ENCODE results near the gene HAT1. TPM values are rescaled to one million over a fixed set of nuclear protein-coding genes. Genes with fewer than 3 reads are reported as not detected.

HAT1 gene
- total and polyA plus RNA-seq, 12 donors: 6.2 to 45.5 (median 36.6) TPM

- no peak overlapping the region for H3K4me3 ChIP-seq
- DNase-seq: peak in 1 of 2 donors; percentile 23
- peak; percentile 70 to 96 (median 86) for ATAC-seq
- intact Hi-C loops (cut with DNase I): no loop called here
- 18 to 21% methylated on average over 2 of the region's 2 CpGs for WGBS, 2 donors
- peak overlapping the region; percentile 37 to 81 (median 76) for H3K27ac ChIP-seq
- no peak for TF ChIP-seq CTCF (IDR thresholded peaks at IDR 0.05)
- no peaks in the 10 kb centered on the region for H3K9me3 ChIP-seq
- peaks cover 0 to 13% (median 0%) of the 10 kb centered on the region in 9 donors for H3K36me3 ChIP-seq
- H3K4me1 ChIP-seq: peaks cover 5 to 65% (median 37%) of the 10 kb centered on the region in 9 donors
- H3K27me3 ChIP-seq: no peaks in the 10 kb centered on the region
Measured at GRCh38 chr2:171878481-171878993, 43.7 kb upstream of the HAT1 start.

- peak in 3 of 8 donors; percentile 43 to 56 (median 48) for ATAC-seq
- peaks cover 0 to 13% (median 0%) of the 10 kb centered on the region in 9 donors for H3K36me3 ChIP-seq
- peak overlapping the region; percentile 65 to 81 (median 76) for H3K27ac ChIP-seq
- no peaks in the 10 kb centered on the region for H3K27me3 ChIP-seq
- no peak overlapping the region for H3K4me3 ChIP-seq
- H3K4me1 ChIP-seq: peaks cover 5 to 68% (median 37%) of the 10 kb centered on the region in 9 donors
- DNase-seq: no peak
- H3K9me3 ChIP-seq: no peaks in the 10 kb centered on the region
- intact Hi-C loops (cut with DNase I): no loop called here
- 41 to 48% methylated on average over 1 of the region's 1 CpG for WGBS, 2 donors
- no peak for TF ChIP-seq CTCF (IDR thresholded peaks at IDR 0.05)
Measured at GRCh38 chr2:171879865-171880264, 42.4 kb upstream of the HAT1 start.

GRCh38 chr2:171880774-171881173 lies 41.5 kb upstream of the HAT1 start:
- Histone ChIP-seq H3K9me3 (no peaks in the 10 kb centered on the region), H3K27me3 (no peaks in the 10 kb centered on the region), H3K4me3 (no peak overlapping the region), H3K36me3 (peaks cover 0 to 11% (median 0%) of the 10 kb centered on the region in 9 donors), H3K4me1 (peaks cover 5 to 65% (median 37%) of the 10 kb centered on the region in 9 donors), H3K27ac (peak overlapping the region in 7 of 10 donors; percentile 56 to 81 (median 74))
- ATAC-seq (no peak), DNase-seq (no peak)
- intact Hi-C loops (cut with DNase I): no loop called here
- TF ChIP-seq CTCF (IDR thresholded peaks at IDR 0.05): no peak
- WGBS, 2 donors: 92 to 95% methylated on average over 3 of the region's 3 CpGs

GRCh38 chr2:171882089-171882769 lies 40.0 kb upstream of the HAT1 start:
- WGBS, 2 donors: 84 to 93% methylated on average over 2 of the region's 2 CpGs
- peaks cover 0 to 14% (median 0%) of the 10 kb centered on the region in 9 donors for H3K36me3 ChIP-seq
- no peaks in the 10 kb centered on the region for H3K27me3 ChIP-seq
- no peaks in the 10 kb centered on the region for H3K9me3 ChIP-seq
- H3K27ac ChIP-seq: no peak overlapping the region
- DNase-seq (no peak), ATAC-seq (no peak)
- intact Hi-C loops (cut with DNase I): no loop called here
- peaks cover 5 to 52% (median 30%) of the 10 kb centered on the region in 9 donors for H3K4me1 ChIP-seq
- TF ChIP-seq CTCF (IDR thresholded peaks at IDR 0.05): no peak
- no peak overlapping the region for H3K4me3 ChIP-seq
